Adrenal gland (tissue), 5 donors: ENCODE measurements around the gene CORO2B.

Experiments used
- CTCF ChIP-seq, 6 experiments: fragments of 450-650 bp in 4 of 6; fragments of 200-600 bp in 2 of 6; sonication (generic) in 1 of 6; IDR thresholded peaks; 1 replicate in 5 of 6; 2 replicates in 1 of 6; pipeline versions ENCODE4 v1.5.1 to v1.8.0; 2016 to 2021; ENCODE audit warnings: antibody characterized with exemption in 6 of 6, mild to moderate bottlenecking in 2 of 6, moderate library complexity in 1 of 6
- POLR2A ChIP-seq, 2 donors: fragments of 450-650 bp; IDR thresholded peaks; one replicate each; pipeline ENCODE4 v1.6.1; 2017; ENCODE audit warnings: antibody characterized with exemption in 2 of 2, mild to moderate bottlenecking in 2 of 2, moderate library complexity in 1 of 2
- donor health status: DM: no; HTN: no; CAD: no.

- TF ChIP-seq CTCF (IDR thresholded peaks at IDR 0.05) (no peak), POLR2A (IDR thresholded peaks at IDR 0.05) (no peak)
Measured at GRCh38 chr15:68582236-68582635, 3.4 kb downstream of the CORO2B start.
